Muscle layer of colon (tissue), 2 donors: ENCODE measurements around the gene PLIN3.
A peak's percentile ranks its signal among the peaks of the same experiment; 100 is the strongest.
"Not testable (repeated sequence)": the region's sequence is repeated elsewhere in the genome, so short reads cannot be mapped to it uniquely, and the experiment has no call there.

Experiments
- H3K27ac ChIP-seq: one replicate; pipeline ENCODE4 v1.7.0; 2013; ENCODE audit warnings: low read depth, mild to moderate bottlenecking, low read length, moderate library complexity
- H3K27me3 ChIP-seq, 2 donors: one replicate each; pipeline ENCODE4 v1.7.0; 2013; ENCODE audit warnings: low read length in 2 of 2, mild to moderate bottlenecking in 2 of 2; ENCODE audit not compliant: insufficient read depth in 2 of 2, control insufficient read depth in 1 of 2
- H3K36me3 ChIP-seq: one replicate; pipeline ENCODE4 v1.7.0; 2013; ENCODE audit warnings: mild to moderate bottlenecking, low read length; ENCODE audit not compliant: insufficient read depth
- H3K4me1 ChIP-seq: one replicate; pipeline ENCODE4 v1.7.0; 2013; ENCODE audit warnings: mild to moderate bottlenecking, low read length; ENCODE audit not compliant: insufficient read depth
- H3K4me3 ChIP-seq, 2 donors: one replicate each; pipeline ENCODE4 v1.7.0; 2013; ENCODE audit warnings: low read length in 2 of 2, low read depth in 1 of 2, mild to moderate bottlenecking in 1 of 2, moderate library complexity in 1 of 2
- H3K9ac ChIP-seq: one replicate; pipeline ENCODE4 v1.7.0; 2013; ENCODE audit warnings: low read length
- H3K9me3 ChIP-seq: one replicate; pipeline ENCODE4 v1.7.0; 2013; ENCODE audit warnings: mild to moderate bottlenecking, low read length
- donor health status: abdominal sarcoma.
- donor health status: Adenocarcinoma of cecum.

Gene PLIN3

GRCh38 chr19:4832776-4833175 lies 34.7 kb downstream of the PLIN3 start:
- Histone ChIP-seq H3K27me3 (no peaks in the 10 kb centered on the region), H3K36me3 (no peaks in the 10 kb centered on the region), H3K9ac (no peak overlapping the region), H3K27ac (no peak overlapping the region), H3K4me3 (no peak overlapping the region), H3K4me1 (peaks cover 10% of the 10 kb centered on the region), H3K9me3 (no peaks in the 10 kb centered on the region)

GRCh38 chr19:4831979-4832340 lies 35.5 kb downstream of the PLIN3 start:
- H3K9me3 ChIP-seq, H3K27me3 ChIP-seq, H3K36me3 ChIP-seq, H3K4me1 ChIP-seq: not testable (repeated sequence)
- Histone ChIP-seq H3K9ac (peak overlapping the region; percentile 71), H3K4me3 (peak overlapping the region; percentile 87 to 89), H3K27ac (peak overlapping the region; percentile 77)

- H3K27me3 ChIP-seq, result no peaks in the 10 kb centered on the region
- H3K4me3 ChIP-seq, result peak within 1 kb of the TSS; percentile 87 to 89
- H3K9me3 ChIP-seq, result no peaks in the 10 kb centered on the region
- peaks cover 10% of the 10 kb centered on the region for H3K4me1 ChIP-seq
- H3K9ac ChIP-seq, result peak within 1 kb of the TSS; percentile 71
- peak within 1 kb of the TSS; percentile 77 for H3K27ac ChIP-seq
- H3K36me3 ChIP-seq, result no peaks in the 10 kb centered on the region
Observed at GRCh38 chr19:4831304-4831978, 36.0 kb downstream of the PLIN3 start, which contains the start of gene TICAM1. TICAM1 (minus strand) TSS chr19:4831712; CDS start chr19:4818377, 13,335 bp downstream.

GRCh38 chr19:4830768-4831265 lies 36.6 kb downstream of the PLIN3 start:
- H3K9me3 ChIP-seq, result no peaks in the 10 kb centered on the region

GRCh38 chr19:4830332-4830731 lies 37.1 kb downstream of the PLIN3 start:
- H3K9ac ChIP-seq, result peak overlapping the region; percentile 71
- peaks cover 10% of the 10 kb centered on the region for H3K4me1 ChIP-seq
- H3K4me3 ChIP-seq, result peak overlapping the region in 1 of 2 donors; percentile 89
- peak overlapping the region; percentile 77 for H3K27ac ChIP-seq
- no peaks in the 10 kb centered on the region for H3K27me3 ChIP-seq
- H3K9me3 ChIP-seq, result no peaks in the 10 kb centered on the region
- H3K36me3 ChIP-seq, result no peaks in the 10 kb centered on the region

More at GRCh38 chr19:4830768-4831265, 36.6 kb downstream of the PLIN3 start:
- peak overlapping the region; percentile 71 for H3K9ac ChIP-seq
- no peaks in the 10 kb centered on the region for H3K36me3 ChIP-seq
- peak overlapping the region; percentile 87 to 89 for H3K4me3 ChIP-seq
- no peaks in the 10 kb centered on the region for H3K27me3 ChIP-seq
- H3K4me1 ChIP-seq, result peaks cover 10% of the 10 kb centered on the region
- peak overlapping the region; percentile 77 for H3K27ac ChIP-seq

- no peaks in the 10 kb centered on the region for H3K27me3 ChIP-seq
- no peaks in the 10 kb centered on the region for H3K36me3 ChIP-seq
- H3K4me3 ChIP-seq, result no peak overlapping the region
- no peak overlapping the region for H3K27ac ChIP-seq
- no peak overlapping the region for H3K9ac ChIP-seq
- peaks cover 10% of the 10 kb centered on the region for H3K4me1 ChIP-seq
- H3K9me3 ChIP-seq, result no peaks in the 10 kb centered on the region
Observed at GRCh38 chr19:4829001-4829712, 38.3 kb downstream of the PLIN3 start.

- Histone ChIP-seq H3K27ac (no peak overlapping the region), H3K4me3 (no peak overlapping the region), H3K9ac (no peak overlapping the region), H3K4me1 (no peaks in the 10 kb centered on the region), H3K36me3 (peaks cover 8% of the 10 kb centered on the region), H3K9me3 (no peaks in the 10 kb centered on the region), H3K27me3 (no peaks in the 10 kb centered on the region)
Observed at GRCh38 chr19:4823577-4823976, 43.9 kb downstream of the PLIN3 start.

GRCh38 chr19:4822354-4822753 lies 45.1 kb downstream of the PLIN3 start:
- H3K9ac ChIP-seq, H3K9me3 ChIP-seq, H3K27me3 ChIP-seq, H3K27ac ChIP-seq, H3K4me1 ChIP-seq, H3K4me3 ChIP-seq: not testable (repeated sequence)
- H3K36me3 ChIP-seq, result peaks cover 11% of the 10 kb centered on the region

- no peak overlapping the region for H3K27ac ChIP-seq
- H3K36me3 ChIP-seq, result peaks cover 21% of the 10 kb centered on the region
- H3K4me1 ChIP-seq, result no peaks in the 10 kb centered on the region
- H3K9me3 ChIP-seq, result no peaks in the 10 kb centered on the region
- no peak overlapping the region for H3K9ac ChIP-seq
- H3K27me3 ChIP-seq, result no peaks in the 10 kb centered on the region
- H3K4me3 ChIP-seq, result no peak overlapping the region
Observed at GRCh38 chr19:4821265-4821664, 46.2 kb downstream of the PLIN3 start.

- Histone ChIP-seq H3K27me3 (no peaks in the 10 kb centered on the region), H3K9ac (no peak overlapping the region), H3K4me1 (peaks cover 17% of the 10 kb centered on the region), H3K27ac (no peak overlapping the region), H3K4me3 (no peak overlapping the region), H3K9me3 (no peaks in the 10 kb centered on the region), H3K36me3 (peaks cover 21% of the 10 kb centered on the region)
Observed at GRCh38 chr19:4817467-4818277, 49.8 kb downstream of the PLIN3 start.

GRCh38 chr19:4816950-4817278 lies 50.6 kb downstream of the PLIN3 start:
- H3K4me1 ChIP-seq, result peaks cover 17% of the 10 kb centered on the region
- H3K36me3 ChIP-seq, result peaks cover 21% of the 10 kb centered on the region
- no peaks in the 10 kb centered on the region for H3K27me3 ChIP-seq
- H3K27ac ChIP-seq, result no peak overlapping the region
- H3K9me3 ChIP-seq, result no peaks in the 10 kb centered on the region
- H3K4me3 ChIP-seq, result no peak overlapping the region
- no peak overlapping the region for H3K9ac ChIP-seq
